Measurements from ENCODE around the gene SPPL2A.

The SPPL2A gene

DNA sequence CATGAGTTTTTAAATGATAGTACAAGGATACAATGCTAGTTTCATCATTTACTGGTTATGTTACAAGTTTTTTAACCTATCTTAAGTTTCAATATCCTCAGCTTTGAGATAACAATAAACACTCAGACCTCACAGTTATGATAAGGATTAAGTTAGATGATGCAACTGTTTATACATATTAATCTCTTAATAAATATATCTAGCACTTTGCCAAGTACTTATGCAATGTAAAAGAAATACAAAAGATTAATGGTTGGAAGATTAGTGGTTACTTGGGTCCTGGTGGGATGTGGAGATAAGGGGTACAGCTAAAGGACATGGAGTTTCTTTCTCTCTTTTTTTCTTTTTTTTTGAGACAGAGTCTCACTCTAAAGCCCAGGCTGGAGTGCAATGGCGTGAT, 12.0 kb downstream of the SPPL2A start:
- DNase-seq = no peak
- peaks cover 4% of the 10 kb centered on the region for H3K9me3 Mint-ChIP-seq
- no peaks in the 10 kb centered on the region for H3K4me1 Mint-ChIP-seq

DNA sequence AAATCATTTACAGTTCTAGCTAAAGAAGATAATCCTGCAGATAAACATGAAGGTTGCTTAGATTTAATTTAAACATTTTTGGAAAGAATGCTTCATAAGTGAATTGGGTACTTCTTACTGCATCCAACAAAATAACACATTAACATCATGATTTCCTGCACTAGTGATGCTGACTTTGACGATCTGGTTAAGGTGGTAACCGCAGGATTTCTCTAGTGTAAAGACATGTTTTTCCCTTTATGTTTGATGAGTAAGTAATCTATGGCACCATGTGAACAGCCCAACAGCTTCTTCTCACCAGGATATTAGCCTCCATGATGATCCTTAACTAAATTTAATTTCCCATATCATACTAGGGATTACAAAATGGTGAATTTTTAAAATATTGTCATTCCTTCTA, 14.1 kb downstream of the SPPL2A start:
- H3K4me3 Mint-ChIP-seq = no peak overlapping the region

More for the DNA sequence above, 12.0 kb downstream of the SPPL2A start:
- Mint-ChIP-seq H3K4me3 (no peak overlapping the region), H3K27ac (no peak overlapping the region), H3K36me3 (ENCODE audit: low read depth) (peaks cover 31% of the 10 kb centered on the region), H3K27me3 (ENCODE audit: low read depth, poor library complexity) (peaks cover 9% of the 10 kb centered on the region)
- TF ChIP-seq, protein P1, sequence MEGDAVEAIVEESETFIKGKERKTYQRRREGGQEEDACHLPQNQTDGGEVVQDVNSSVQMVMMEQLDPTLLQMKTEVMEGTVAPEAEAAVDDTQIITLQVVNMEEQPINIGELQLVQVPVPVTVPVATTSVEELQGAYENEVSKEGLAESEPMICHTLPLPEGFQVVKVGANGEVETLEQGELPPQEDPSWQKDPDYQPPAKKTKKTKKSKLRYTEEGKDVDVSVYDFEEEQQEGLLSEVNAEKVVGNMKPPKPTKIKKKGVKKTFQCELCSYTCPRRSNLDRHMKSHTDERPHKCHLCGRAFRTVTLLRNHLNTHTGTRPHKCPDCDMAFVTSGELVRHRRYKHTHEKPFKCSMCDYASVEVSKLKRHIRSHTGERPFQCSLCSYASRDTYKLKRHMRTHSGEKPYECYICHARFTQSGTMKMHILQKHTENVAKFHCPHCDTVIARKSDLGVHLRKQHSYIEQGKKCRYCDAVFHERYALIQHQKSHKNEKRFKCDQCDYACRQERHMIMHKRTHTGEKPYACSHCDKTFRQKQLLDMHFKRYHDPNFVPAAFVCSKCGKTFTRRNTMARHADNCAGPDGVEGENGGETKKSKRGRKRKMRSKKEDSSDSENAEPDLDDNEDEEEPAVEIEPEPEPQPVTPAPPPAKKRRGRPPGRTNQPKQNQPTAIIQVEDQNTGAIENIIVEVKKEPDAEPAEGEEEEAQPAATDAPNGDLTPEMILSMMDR (IDR thresholded peaks at IDR 0.05) = no peak

DNA sequence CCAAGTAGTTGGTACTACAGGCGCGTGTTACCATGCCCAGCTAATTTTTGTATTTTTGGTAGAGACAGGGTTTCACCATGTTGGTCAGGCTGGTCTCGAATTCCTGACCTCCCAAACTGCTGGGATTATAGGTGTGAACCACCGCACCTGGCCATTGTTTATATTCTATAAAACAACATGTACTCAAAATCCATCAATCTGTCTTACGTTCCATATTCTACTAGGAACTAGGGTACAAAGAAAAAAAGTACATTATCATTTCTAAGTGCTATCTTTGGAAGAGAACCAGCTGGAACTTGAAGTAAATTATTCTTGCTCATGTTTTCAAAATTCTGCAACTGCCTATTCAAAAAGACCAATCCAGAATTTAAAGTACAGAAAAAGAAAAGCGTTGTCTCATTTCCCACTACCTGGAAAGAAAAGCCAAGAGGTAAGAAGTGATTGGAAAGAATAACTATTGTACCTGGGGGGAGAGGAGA, 15.2 kb downstream of the SPPL2A start:
- H3K4me1 Mint-ChIP-seq = no peaks in the 10 kb centered on the region
- peaks cover 23% of the 10 kb centered on the region for H3K36me3 Mint-ChIP-seq (ENCODE audit: low read depth)
- no peaks in the 10 kb centered on the region for H3K9me3 Mint-ChIP-seq
- no peak for DNase-seq
- H3K27me3 Mint-ChIP-seq (ENCODE audit: low read depth, poor library complexity) = peaks cover 3% of the 10 kb centered on the region
- H3K4me3 Mint-ChIP-seq = no peak overlapping the region
- H3K27ac Mint-ChIP-seq = no peak overlapping the region
- TF ChIP-seq, protein P1 (IDR thresholded peaks at IDR 0.05) = no peak

More for the DNA sequence above, 14.1 kb downstream of the SPPL2A start:
- H3K27me3 Mint-ChIP-seq (ENCODE audit: low read depth, poor library complexity) = peaks cover 3% of the 10 kb centered on the region
- H3K4me1 Mint-ChIP-seq = no peaks in the 10 kb centered on the region
- no peak overlapping the region for H3K27ac Mint-ChIP-seq
- H3K9me3 Mint-ChIP-seq = no peaks in the 10 kb centered on the region
- TF ChIP-seq, protein P1 (IDR thresholded peaks at IDR 0.05) = no peak
- no peak for DNase-seq
- peaks cover 29% of the 10 kb centered on the region for H3K36me3 Mint-ChIP-seq (ENCODE audit: low read depth)

DNA sequence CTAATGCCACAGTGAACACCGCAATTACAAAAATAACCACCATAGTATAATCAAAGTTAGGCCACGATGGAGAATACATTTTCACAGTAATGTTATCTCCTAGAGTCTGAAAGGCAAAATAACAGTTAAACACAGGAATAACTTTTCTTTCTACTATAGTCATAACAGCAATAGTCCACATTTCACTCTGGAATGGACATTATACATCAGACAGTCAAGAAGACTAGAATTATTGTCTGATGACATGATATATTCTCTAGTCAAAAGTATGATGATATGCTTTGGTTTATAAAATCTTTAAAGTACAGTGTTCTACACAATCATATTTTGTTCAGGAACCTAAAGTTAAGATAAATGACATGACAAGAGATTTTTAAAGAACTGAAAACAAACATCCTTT, 18.0 kb downstream of the SPPL2A start:
- Mint-ChIP-seq H3K9me3 (no peaks in the 10 kb centered on the region), H3K4me1 (no peaks in the 10 kb centered on the region), H3K27me3 (ENCODE audit: low read depth, poor library complexity) (peaks cover 3% of the 10 kb centered on the region), H3K27ac (no peak overlapping the region), H3K4me3 (no peak overlapping the region), H3K36me3 (ENCODE audit: low read depth) (peaks cover 15% of the 10 kb centered on the region)
- TF ChIP-seq, protein P1 (IDR thresholded peaks at IDR 0.05) = no peak
- DNase-seq = no peak

DNA sequence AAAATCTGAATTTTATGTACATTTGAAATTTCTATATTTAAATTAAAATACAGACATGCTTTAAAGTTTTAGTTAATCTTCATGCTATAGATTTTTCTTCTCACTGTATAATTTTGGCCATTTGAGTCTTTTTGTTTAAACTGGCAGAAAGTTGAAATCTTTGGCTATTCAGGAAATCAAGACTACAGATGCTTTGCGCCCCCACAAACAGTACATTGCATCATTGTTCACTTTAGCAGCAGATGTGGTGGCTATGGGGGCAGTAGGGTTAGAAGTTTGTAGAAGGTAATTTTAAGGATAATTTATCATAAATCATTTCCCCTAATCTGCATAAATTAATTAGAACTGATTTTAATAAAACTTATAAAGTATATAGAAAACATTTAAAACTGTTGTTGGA, 20.9 kb downstream of the SPPL2A start:
- Mint-ChIP-seq H3K4me1 (no peaks in the 10 kb centered on the region), H3K36me3 (ENCODE audit: low read depth) (peaks cover 18% of the 10 kb centered on the region), H3K27me3 (ENCODE audit: low read depth, poor library complexity) (no peaks in the 10 kb centered on the region), H3K27ac (no peak overlapping the region), H3K4me3 (no peak overlapping the region), H3K9me3 (no peaks in the 10 kb centered on the region)
- DNase-seq = no peak
- TF ChIP-seq, protein P1 (IDR thresholded peaks at IDR 0.05) = no peak

DNA sequence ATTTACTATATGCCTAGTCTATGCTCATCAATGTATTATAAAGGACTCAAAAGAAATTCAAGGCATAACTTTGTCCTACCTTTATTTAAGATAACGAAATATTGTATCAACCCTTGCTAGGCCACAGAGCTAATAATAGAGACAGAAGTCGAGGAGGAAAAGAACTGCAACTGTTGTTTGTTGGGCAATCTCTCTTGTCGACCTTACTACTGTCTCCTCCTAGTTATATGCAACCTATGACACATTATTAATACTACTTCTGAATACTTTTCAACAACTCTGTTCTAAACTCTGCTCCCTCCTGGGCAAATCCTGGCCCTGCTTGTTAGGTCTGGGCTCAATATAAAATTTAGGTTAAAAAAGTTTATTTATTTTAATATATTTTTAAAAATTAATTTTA, 24.6 kb downstream of the SPPL2A start:
- TF ChIP-seq, protein P1 (IDR thresholded peaks at IDR 0.05) = no peak
- no peak overlapping the region for H3K4me3 Mint-ChIP-seq
- no peak overlapping the region for H3K27ac Mint-ChIP-seq
- no peaks in the 10 kb centered on the region for H3K9me3 Mint-ChIP-seq
- no peaks in the 10 kb centered on the region for H3K4me1 Mint-ChIP-seq
- peaks cover 11% of the 10 kb centered on the region for H3K36me3 Mint-ChIP-seq (ENCODE audit: low read depth)
- H3K27me3 Mint-ChIP-seq (ENCODE audit: low read depth, poor library complexity) = no peaks in the 10 kb centered on the region
- DNase-seq = no peak

All from nephron progenitor cell (in vitro differentiated cells).